ENCODE measurements around the gene PTPRK. TPM values are rescaled to one million over a fixed set of nuclear protein-coding genes. Genes with fewer than 3 reads are reported as not detected.

PTPRK gene
- total RNA-seq, 1 experiment from 2014 or later: 46.5 TPM

- no peak for DNase-seq (ENCODE audit: low read depth)
Measured at GRCh38 chr6:128199461-128199860, 320.9 kb downstream of the PTPRK start.

DNA sequence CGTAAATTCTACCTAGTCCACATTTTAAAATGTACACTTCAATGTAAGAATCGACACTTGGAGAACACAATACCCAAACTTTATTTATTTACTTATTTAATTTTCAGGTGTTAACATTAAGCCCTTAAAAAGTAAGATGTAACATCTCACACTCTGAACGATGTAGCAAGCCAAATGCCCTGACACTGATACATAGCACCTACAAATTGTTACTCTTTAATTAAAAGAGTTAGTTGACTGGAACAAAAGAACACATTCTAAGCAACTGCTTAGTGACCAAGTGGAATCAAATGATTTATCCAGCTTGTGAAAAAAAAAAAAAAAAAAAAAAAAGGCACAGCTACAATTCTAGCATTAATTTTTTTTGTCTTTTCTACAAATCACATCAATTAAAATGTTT, 327.4 kb downstream of the PTPRK start:
- DNase-seq (ENCODE audit: low read depth): no peak

DNA sequence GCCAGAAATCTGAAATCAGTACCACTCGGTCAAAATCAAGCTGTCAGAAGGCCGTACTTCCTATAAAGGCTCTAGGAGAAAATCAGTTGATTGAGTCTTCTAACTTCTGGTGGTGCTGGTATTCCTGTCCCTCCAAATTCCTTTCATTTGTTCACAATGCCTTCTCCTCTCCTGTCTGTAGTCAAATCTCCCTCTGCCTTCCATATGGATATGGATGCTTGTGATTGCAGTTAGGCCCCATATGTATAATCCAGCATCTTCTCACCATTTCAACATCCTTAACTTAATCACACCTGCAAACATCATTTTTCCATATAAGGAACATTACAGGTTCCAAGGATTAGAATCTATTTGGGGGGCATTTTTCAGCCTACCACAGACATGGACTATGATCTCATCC, 331.7 kb downstream of the PTPRK start:
- no peak for DNase-seq (ENCODE audit: low read depth)

DNA sequence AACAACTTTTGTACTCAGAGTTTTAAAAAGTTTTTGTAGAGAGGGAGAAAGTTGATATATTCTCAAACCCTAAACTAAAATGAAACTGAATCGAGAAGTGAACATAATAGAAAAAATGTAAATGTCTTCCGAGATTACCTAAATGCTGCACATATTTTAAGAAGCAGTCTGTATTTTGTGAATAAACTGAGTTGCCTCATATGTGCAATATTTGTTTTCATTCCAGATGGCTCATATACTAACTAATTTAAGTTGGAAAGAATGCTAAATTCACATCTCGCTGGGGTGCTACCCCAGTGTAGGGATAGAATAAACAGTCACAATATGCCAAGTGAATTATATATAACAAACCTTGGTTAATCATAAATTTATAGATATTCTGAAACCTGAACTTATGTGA, 333.7 kb downstream of the PTPRK start:
- DNase-seq (ENCODE audit: low read depth): no peak

DNA sequence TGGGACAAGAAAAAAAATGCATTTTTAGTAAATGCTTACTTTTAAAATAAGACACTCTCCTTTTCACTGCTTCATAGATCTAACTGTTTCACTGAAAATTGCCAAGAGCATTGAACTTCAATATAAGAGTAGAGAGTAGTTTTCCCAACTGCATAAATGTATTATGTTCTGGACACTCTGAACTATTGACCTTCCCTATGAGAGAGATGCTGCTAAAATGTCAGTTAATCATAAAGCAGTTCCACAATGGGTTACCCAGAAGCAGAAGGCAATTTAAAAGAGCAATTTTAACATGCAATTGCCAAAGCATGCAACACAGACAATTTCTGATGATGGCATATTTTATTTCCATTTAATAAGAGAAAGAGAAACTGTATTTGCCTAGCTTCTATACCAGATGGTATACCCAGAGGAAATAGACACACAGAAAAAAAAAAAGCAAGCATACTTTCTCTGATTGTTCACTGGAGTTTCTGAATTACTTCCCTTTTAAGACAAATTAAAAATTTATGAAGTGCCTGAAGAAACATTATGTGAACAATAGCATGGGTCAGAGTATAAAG, 340.4 kb downstream of the PTPRK start:
- no peak for DNase-seq (ENCODE audit: low read depth)

- DNase-seq (ENCODE audit: low read depth): no peak
Measured at GRCh38 chr6:128174724-128175123, 345.7 kb downstream of the PTPRK start.

GRCh38 chr6:128172752-128173682, 347.4 kb downstream of the PTPRK start:
- no peak for DNase-seq (ENCODE audit: low read depth)

GRCh38 chr6:128172081-128172480, 348.3 kb downstream of the PTPRK start:
- no peak for DNase-seq (ENCODE audit: low read depth)

DNA sequence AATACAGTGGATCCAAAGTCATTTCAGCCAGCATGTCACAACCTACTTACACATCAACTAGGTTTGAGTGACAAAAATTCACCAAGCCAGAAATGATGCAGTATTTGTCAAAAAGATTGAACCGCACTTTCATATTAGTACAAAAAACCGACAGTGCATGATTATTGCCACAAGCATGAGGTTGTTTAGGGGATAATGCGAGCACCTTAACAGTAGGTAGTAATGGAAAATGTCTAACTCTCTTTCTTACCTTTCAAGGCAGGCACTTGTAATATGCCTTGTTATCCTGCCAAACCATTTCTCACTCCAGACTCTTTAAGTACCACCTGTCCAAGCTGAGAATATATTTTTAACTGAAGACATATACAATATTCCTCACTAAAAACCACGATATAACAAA, 349.2 kb downstream of the PTPRK start:
- no peak for DNase-seq (ENCODE audit: low read depth)

GRCh38 chr6:128168244-128168643, 352.2 kb downstream of the PTPRK start:
- peak; percentile 5 for DNase-seq (ENCODE audit: low read depth)

DNA sequence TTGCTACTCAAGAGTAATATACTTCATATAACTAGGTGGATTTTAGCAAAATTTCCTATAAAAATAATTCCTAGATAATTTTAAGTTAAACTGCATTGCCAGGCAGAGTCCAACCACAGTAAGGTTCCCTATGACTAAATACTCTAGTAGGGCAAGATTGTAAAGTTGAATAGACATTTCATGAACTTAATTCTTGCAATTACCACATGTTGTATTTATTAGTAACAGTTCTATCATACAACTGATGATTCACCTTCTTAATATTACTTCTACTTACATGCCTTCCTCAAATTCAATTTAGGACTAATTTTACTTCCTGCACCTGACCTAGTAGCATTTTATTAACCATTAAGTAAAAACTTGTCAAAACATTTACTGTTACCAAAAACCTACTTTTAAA, 352.8 kb downstream of the PTPRK start:
- DNase-seq (ENCODE audit: low read depth): no peak

DNA sequence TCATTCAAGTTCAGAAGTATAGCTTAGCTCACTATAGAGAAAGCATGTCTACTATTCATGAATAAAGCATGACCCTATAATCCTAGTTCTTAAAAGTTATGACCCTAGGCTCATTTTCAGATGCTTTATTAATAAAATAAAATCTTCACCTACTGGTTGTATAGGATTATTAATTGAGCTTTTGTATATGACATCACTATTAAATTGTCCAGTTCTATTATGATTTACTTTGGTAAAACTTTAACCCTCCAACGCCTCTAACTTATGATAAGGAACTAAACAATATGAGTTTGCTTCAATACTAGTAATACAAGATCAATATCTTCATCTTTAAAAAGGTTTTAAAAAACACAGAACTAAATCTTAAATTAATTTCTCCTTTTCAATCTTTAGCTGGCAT, 356.1 kb downstream of the PTPRK start:
- DNase-seq (ENCODE audit: low read depth): no peak

DNA sequence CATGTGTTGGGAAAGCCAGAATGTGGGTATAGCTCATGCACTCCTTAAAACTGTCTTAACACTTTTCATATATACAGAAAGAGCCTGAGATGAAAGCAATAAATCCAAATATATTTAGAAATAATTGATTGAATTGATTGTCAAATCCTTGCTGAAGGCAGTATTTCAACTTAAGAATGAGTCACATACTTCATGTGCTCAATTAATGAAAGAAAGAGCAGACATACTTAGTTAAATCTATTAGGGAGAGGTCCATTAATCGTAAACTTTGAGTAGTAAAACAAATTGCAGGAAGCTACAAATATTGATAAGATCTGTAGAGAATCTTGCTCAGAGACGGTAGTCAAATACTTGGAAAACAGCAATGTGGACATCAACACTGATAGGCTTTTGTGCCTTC, 358.0 kb downstream of the PTPRK start:
- DNase-seq (ENCODE audit: low read depth): no peak

DNA sequence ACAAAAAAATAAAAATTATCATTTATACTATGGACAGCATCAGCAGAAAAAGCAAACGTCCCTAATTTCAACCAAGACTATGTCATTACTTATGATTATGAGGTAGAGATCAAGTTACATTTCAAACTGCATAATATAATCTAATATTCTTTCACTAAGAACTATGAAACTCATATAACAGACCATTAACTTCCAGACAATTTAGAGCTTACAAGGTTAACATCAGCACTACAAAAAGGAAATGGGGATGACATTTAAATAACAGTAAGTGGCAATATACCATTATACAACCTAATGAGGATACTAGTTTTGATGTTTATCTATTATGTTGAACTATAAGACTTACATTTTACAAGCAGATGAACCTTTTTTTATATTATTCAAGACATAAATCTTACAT, 358.6 kb downstream of the PTPRK start:
- DNase-seq (ENCODE audit: low read depth): no peak

DNA sequence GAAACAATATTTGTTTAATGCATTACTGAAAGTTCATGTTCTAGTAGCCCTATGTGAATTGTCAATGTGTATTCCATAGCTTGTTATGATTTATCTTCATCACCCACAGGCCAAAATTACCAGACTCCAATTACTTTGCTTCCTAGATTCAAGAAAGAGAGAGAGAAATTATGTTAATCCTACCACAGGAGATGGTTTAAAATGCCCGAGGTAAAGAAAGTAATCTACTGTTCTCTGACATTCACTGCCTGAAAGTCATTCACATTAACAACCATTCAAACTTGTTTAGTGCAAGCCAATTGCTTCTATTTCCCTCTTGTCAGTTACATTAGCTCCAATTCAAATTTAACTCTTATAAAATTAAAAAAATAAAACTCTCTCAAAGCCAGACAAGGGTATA, 359.1 kb downstream of the PTPRK start:
- DNase-seq (ENCODE audit: low read depth): no peak

GRCh38 chr6:128158496-128158895, 361.9 kb downstream of the PTPRK start:
- peak; percentile 8 for DNase-seq (ENCODE audit: low read depth)

GRCh38 chr6:128156321-128157111, 363.9 kb downstream of the PTPRK start:
- DNase-seq (ENCODE audit: low read depth): no peak

DNA sequence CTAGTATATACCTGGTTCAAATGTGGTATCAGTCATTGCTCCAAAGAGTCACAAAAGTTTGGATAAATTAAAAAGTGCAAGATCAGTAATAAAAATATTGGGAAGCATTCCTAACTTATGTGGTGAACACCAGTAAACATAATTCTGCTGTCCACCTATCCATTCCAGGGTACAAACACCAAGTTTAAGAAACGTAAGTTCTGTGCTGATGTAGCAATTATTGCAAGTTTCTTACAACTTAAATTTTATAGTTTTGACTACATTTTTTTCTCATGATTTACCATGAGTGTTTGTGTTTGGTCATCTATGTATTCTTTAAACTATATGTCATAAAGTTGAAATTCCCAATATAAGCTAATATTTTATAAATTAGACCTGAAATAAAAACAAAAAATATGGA, 364.6 kb downstream of the PTPRK start:
- no peak for DNase-seq (ENCODE audit: low read depth)

GRCh38 chr6:128152551-128152950, 367.8 kb downstream of the PTPRK start:
- no peak for DNase-seq (ENCODE audit: low read depth)

DNA sequence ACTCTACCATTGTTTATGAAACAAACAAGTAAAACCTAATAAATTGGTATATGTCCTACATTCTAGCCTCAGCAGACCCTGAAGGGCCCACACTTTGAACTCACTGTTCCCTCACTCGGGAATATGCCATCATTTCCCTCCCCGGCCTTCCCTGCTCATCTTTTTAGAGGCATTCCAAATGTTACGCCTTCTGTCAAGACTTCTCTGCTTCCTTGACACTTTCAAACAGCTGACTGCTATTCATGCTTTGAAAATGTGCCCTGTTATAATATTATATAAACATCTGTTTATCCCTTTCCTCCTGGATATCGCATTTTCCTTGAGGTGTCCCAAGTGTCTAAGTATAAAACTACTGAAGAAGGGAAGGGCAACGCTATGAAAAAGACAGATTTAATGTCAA, 370.0 kb downstream of the PTPRK start:
- DNase-seq (ENCODE audit: low read depth): no peak

GRCh38 chr6:128149796-128150195, 370.6 kb downstream of the PTPRK start:
- no peak for DNase-seq (ENCODE audit: low read depth)

GRCh38 chr6:128144320-128144719, 376.1 kb downstream of the PTPRK start:
- no peak for DNase-seq (ENCODE audit: low read depth)

GRCh38 chr6:128141932-128142331, 378.5 kb downstream of the PTPRK start:
- no peak for DNase-seq (ENCODE audit: low read depth)
